ENCODE measurements around the gene TMEM183A.

The TMEM183A gene

DNA sequence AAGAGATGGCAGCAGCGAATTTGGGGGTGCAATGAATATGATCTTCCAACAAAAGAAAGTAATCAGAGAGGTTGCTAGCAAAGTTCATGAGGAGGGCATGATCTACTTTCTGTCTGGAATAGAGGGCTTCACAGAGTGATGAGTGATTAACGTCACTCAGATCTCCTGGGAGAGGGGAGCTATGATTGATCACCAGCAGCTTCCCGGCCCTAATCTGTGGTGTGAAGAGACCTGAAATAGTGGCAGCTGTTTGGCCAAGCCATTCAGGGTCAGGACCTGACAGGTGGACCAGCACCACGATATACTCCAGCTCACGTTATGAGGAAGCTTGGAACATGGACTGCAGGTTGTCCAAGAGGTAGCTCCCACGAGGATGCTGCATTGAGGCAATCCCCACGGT lies 19.9 kb upstream of the TMEM183A start:
- no peak overlapping the region for H3K27ac ChIP-seq
- H3K4me1 ChIP-seq: no peaks in the 10 kb centered on the region
- TF ChIP-seq, protein P1, sequence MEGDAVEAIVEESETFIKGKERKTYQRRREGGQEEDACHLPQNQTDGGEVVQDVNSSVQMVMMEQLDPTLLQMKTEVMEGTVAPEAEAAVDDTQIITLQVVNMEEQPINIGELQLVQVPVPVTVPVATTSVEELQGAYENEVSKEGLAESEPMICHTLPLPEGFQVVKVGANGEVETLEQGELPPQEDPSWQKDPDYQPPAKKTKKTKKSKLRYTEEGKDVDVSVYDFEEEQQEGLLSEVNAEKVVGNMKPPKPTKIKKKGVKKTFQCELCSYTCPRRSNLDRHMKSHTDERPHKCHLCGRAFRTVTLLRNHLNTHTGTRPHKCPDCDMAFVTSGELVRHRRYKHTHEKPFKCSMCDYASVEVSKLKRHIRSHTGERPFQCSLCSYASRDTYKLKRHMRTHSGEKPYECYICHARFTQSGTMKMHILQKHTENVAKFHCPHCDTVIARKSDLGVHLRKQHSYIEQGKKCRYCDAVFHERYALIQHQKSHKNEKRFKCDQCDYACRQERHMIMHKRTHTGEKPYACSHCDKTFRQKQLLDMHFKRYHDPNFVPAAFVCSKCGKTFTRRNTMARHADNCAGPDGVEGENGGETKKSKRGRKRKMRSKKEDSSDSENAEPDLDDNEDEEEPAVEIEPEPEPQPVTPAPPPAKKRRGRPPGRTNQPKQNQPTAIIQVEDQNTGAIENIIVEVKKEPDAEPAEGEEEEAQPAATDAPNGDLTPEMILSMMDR (IDR thresholded peaks at IDR 0.05): no peak
- H3K36me3 ChIP-seq (ENCODE audit: control insufficient read depth, insufficient read depth, low read length): no peaks in the 10 kb centered on the region
- no peak overlapping the region for H3K9ac ChIP-seq
- H3K9me3 ChIP-seq (ENCODE audit: control insufficient read depth, low read length): no peaks in the 10 kb centered on the region
- no peaks in the 10 kb centered on the region for H3K79me2 ChIP-seq
- no peak overlapping the region for H3K4me2 ChIP-seq (ENCODE audit: low read length)
- H3K4me3 ChIP-seq (ENCODE audit: low read depth, low read length): no peak overlapping the region
- H2AFZ ChIP-seq: no peak overlapping the region
- no peaks in the 10 kb centered on the region for H3K27me3 ChIP-seq (ENCODE audit: control insufficient read depth, insufficient read depth, low read length)

DNA sequence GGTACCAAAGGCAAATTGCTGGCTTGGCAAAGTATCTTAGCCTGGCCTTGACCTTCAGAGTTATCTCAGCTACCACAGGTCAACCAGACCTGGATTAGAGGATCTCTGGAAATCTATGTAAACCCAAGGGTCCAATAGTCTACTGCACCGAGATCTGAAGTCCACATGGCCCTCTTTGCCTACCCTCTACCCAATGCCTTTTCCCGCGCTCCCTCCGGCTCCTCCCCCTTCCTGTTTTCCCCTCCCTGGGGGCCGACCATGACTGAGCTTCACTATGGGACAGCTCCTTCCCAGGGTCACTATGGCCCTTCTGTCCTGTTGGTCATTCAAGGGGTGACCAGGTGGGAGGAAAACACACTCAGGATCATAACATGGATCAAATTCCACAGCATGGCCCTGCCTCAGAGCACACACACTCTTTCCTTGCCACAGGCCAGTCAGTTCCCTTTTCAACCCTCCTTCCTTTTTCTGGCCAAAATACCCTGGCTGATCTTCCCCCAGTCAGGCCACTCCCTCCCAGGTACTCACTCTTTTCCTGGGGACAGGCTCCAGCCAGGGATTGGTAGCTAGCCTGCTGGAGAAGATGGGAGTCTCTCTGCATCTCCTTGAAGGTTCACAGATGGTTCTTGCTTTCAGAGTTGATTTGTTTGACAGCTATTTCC lies 19.1 kb upstream of the TMEM183A start:
- Histone ChIP-seq H3K4me1 (no peaks in the 10 kb centered on the region), H3K4me3 (ENCODE audit: low read depth, low read length) (no peak overlapping the region), H3K27me3 (ENCODE audit: control insufficient read depth, insufficient read depth, low read length) (no peaks in the 10 kb centered on the region), H2AFZ (no peak overlapping the region), H3K9me3 (ENCODE audit: control insufficient read depth, low read length) (no peaks in the 10 kb centered on the region), H3K79me2 (no peaks in the 10 kb centered on the region), H3K27ac (no peak overlapping the region), H3K4me2 (ENCODE audit: low read length) (no peak overlapping the region), H3K36me3 (ENCODE audit: control insufficient read depth, insufficient read depth, low read length) (no peaks in the 10 kb centered on the region), H3K9ac (no peak overlapping the region)
- TF ChIP-seq, protein P1 (IDR thresholded peaks at IDR 0.05): no peak

DNA sequence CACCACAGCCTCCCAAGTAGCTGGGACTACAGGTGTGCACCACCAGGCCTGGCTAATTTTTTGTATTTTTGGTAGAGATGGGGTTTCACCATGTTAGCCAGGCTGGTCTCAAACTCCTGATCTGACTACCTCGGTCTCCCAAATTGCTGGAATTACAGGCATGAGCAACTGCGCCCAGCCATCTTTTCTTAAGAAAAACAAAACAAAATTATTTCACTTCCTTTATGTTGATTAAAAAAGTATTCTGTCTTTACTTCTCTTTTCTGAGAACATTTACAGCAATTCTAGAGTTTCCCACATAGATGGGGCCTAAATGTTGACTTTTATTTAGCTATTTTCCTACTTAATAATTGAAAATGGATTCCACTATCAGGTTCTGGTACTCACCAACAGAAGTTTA lies 17.3 kb upstream of the TMEM183A start:
- no peaks in the 10 kb centered on the region for H3K79me2 ChIP-seq
- H3K9me3 ChIP-seq (ENCODE audit: control insufficient read depth, low read length): no peaks in the 10 kb centered on the region
- no peak overlapping the region for H3K27ac ChIP-seq
- no peaks in the 10 kb centered on the region for H3K27me3 ChIP-seq (ENCODE audit: control insufficient read depth, insufficient read depth, low read length)
- no peak overlapping the region for H3K4me3 ChIP-seq (ENCODE audit: low read depth, low read length)
- no peaks in the 10 kb centered on the region for H3K36me3 ChIP-seq (ENCODE audit: control insufficient read depth, insufficient read depth, low read length)
- H3K9ac ChIP-seq: no peak overlapping the region
- H2AFZ ChIP-seq: no peak overlapping the region
- H3K4me1 ChIP-seq: no peaks in the 10 kb centered on the region
- H3K4me2 ChIP-seq (ENCODE audit: low read length): no peak overlapping the region
- TF ChIP-seq, protein P1 (IDR thresholded peaks at IDR 0.05): no peak

DNA sequence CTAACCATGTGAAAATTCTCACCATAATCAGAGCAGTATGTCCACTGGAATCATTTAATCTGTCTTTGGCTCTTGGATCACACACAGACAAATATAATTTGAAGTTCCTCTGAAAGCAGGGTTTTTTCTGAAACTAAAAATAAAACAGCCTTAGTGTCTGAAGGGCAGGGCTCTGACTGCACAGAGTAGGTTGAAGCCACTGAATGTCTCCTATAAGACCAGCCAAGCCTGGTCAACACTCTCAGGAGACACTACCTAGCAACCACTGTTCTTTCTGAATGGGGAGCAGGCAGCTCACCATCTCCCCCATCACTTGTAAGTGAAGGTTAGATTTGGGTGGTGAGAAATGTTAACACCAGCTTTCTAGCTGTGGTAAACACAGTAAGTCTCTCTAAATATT lies 16.1 kb upstream of the TMEM183A start:
- no peaks in the 10 kb centered on the region for H3K27me3 ChIP-seq (ENCODE audit: control insufficient read depth, insufficient read depth, low read length)
- H3K4me3 ChIP-seq (ENCODE audit: low read depth, low read length): no peak overlapping the region
- TF ChIP-seq, protein P1 (IDR thresholded peaks at IDR 0.05): no peak
- no peaks in the 10 kb centered on the region for H3K4me1 ChIP-seq
- H2AFZ ChIP-seq: no peak overlapping the region
- no peaks in the 10 kb centered on the region for H3K9me3 ChIP-seq (ENCODE audit: control insufficient read depth, low read length)
- no peak overlapping the region for H3K27ac ChIP-seq
- no peak overlapping the region for H3K4me2 ChIP-seq (ENCODE audit: low read length)
- no peaks in the 10 kb centered on the region for H3K79me2 ChIP-seq
- no peak overlapping the region for H3K9ac ChIP-seq
- H3K36me3 ChIP-seq (ENCODE audit: control insufficient read depth, insufficient read depth, low read length): no peaks in the 10 kb centered on the region

DNA sequence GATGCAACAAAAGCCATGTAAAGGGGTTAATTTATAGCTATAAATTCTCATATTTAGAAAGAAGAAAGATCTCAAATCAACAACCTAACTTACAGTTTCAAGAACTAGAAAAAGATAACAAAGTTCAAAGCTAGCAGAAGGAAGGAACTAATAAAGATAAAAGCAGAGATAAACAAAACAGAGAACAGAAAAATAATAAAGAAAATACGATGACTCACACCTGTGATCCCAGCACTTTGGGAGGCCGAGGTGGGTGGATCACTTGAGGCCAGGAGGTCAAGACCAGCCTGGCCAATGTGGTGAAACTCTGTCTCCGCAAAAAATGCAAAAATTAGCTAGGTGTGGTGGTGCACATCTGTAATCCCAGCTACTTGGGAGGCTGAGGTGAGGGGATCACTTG lies 12.4 kb upstream of the TMEM183A start:
- TF ChIP-seq, protein P1 (IDR thresholded peaks at IDR 0.05): no peak
- Histone ChIP-seq H3K79me2 (no peaks in the 10 kb centered on the region), H2AFZ (no peak overlapping the region), H3K27ac (no peak overlapping the region), H3K4me2 (ENCODE audit: low read length) (no peak overlapping the region), H3K9ac (no peak overlapping the region), H3K27me3 (ENCODE audit: control insufficient read depth, insufficient read depth, low read length) (no peaks in the 10 kb centered on the region), H3K4me1 (no peaks in the 10 kb centered on the region), H3K4me3 (ENCODE audit: low read depth, low read length) (no peak overlapping the region), H3K36me3 (ENCODE audit: control insufficient read depth, insufficient read depth, low read length) (no peaks in the 10 kb centered on the region), H3K9me3 (ENCODE audit: control insufficient read depth, low read length) (no peaks in the 10 kb centered on the region)

All from parathyroid adenoma (tissue), 2 donors.